Dendritic cell treated with granulocyte-macrophage colony-stimulating factor and Interleukin-4, amounts not matched to agents 40 ng/mL and 50 ng/mL, for 4 days (primary cell): ENCODE measurements around the gene SHH.
"Not testable (repeated sequence)": the region's sequence is repeated elsewhere in the genome, so short reads cannot be mapped to it uniquely, and the experiment has no call there.

Source experiments
- H3K27ac Mint-ChIP-seq: one replicate; pipeline ENCODE4 v1.8.0; 2022; ENCODE audit warnings: mild to moderate bottlenecking, mixed read lengths
- H3K27me3 Mint-ChIP-seq: one replicate; pipeline ENCODE4 v1.8.0; 2022; ENCODE audit warnings: mild to moderate bottlenecking, mixed read lengths
- H3K36me3 Mint-ChIP-seq: one replicate; pipeline ENCODE4 v1.8.0; 2022; ENCODE audit warnings: low read depth, mixed read lengths
- H3K4me1 Mint-ChIP-seq: one replicate; pipeline ENCODE4 v1.8.0; 2022; ENCODE audit warnings: low read depth, mixed read lengths
- H3K4me3 Mint-ChIP-seq: one replicate; pipeline ENCODE4 v1.8.0; 2022; ENCODE audit warnings: mild to moderate bottlenecking, moderate library complexity, mixed read lengths
- H3K9me3 Mint-ChIP-seq: one replicate; pipeline ENCODE4 v1.8.0; 2022; ENCODE audit warnings: mixed read lengths
- intact Hi-C: fragments of 100-400 bp; cut with micrococcal nuclease; formaldehyde crosslinking; loops from one replicate; pipeline ENCODE4 v1.15.0; 2022

Gene SHH

GRCh38 chr7:155820246-155820645, 8.0 kb upstream of the SHH start:
- H3K36me3 Mint-ChIP-seq = no peaks in the 10 kb centered on the region
- H3K4me1 Mint-ChIP-seq = peaks cover 4% of the 10 kb centered on the region
- intact Hi-C loops = no loop called here
- peaks cover 23% of the 10 kb centered on the region for H3K27me3 Mint-ChIP-seq
- no peak overlapping the region for H3K4me3 Mint-ChIP-seq
- H3K27ac Mint-ChIP-seq = no peak overlapping the region
- no peaks in the 10 kb centered on the region for H3K9me3 Mint-ChIP-seq

GRCh38 chr7:155819186-155819585, 6.9 kb upstream of the SHH start:
- intact Hi-C loops = no loop called here
- no peak overlapping the region for H3K4me3 Mint-ChIP-seq
- H3K27ac Mint-ChIP-seq = no peak overlapping the region
- peaks cover 33% of the 10 kb centered on the region for H3K27me3 Mint-ChIP-seq
- H3K9me3 Mint-ChIP-seq = no peaks in the 10 kb centered on the region
- peaks cover 5% of the 10 kb centered on the region for H3K4me1 Mint-ChIP-seq
- no peaks in the 10 kb centered on the region for H3K36me3 Mint-ChIP-seq

GRCh38 chr7:155818820-155819168, 6.5 kb upstream of the SHH start:
- Mint-ChIP-seq H3K27ac (no peak overlapping the region), H3K4me3 (no peak overlapping the region), H3K4me1 (peaks cover 5% of the 10 kb centered on the region), H3K27me3 (peaks cover 37% of the 10 kb centered on the region), H3K36me3 (no peaks in the 10 kb centered on the region), H3K9me3 (no peaks in the 10 kb centered on the region)
- intact Hi-C loops = no loop called here

GRCh38 chr7:155818154-155818819, 6.0 kb upstream of the SHH start:
- peaks cover 5% of the 10 kb centered on the region for H3K4me1 Mint-ChIP-seq
- H3K36me3 Mint-ChIP-seq = no peaks in the 10 kb centered on the region
- H3K27me3 Mint-ChIP-seq = peaks cover 40% of the 10 kb centered on the region
- H3K4me3 Mint-ChIP-seq = no peak overlapping the region
- intact Hi-C loops = no loop called here
- H3K27ac Mint-ChIP-seq = no peak overlapping the region
- no peaks in the 10 kb centered on the region for H3K9me3 Mint-ChIP-seq

- H3K27me3 Mint-ChIP-seq = peaks cover 46% of the 10 kb centered on the region
- H3K4me3 Mint-ChIP-seq, H3K4me1 Mint-ChIP-seq, H3K9me3 Mint-ChIP-seq, H3K36me3 Mint-ChIP-seq, intact Hi-C loops, H3K27ac Mint-ChIP-seq: not testable (repeated sequence)
Observed at GRCh38 chr7:155817515-155817914, 5.3 kb upstream of the SHH start.

- Mint-ChIP-seq H3K4me1 (peaks cover 9% of the 10 kb centered on the region), H3K27me3 (peaks cover 52% of the 10 kb centered on the region), H3K4me3 (no peak overlapping the region), H3K9me3 (no peaks in the 10 kb centered on the region), H3K36me3 (no peaks in the 10 kb centered on the region), H3K27ac (no peak overlapping the region)
- intact Hi-C loops = no loop called here
Observed at GRCh38 chr7:155816996-155817395, 4.7 kb upstream of the SHH start.

- peaks cover 60% of the 10 kb centered on the region for H3K27me3 Mint-ChIP-seq
- H3K4me3 Mint-ChIP-seq = no peak overlapping the region
- no peaks in the 10 kb centered on the region for H3K9me3 Mint-ChIP-seq
- H3K36me3 Mint-ChIP-seq = no peaks in the 10 kb centered on the region
- no peak overlapping the region for H3K27ac Mint-ChIP-seq
- H3K4me1 Mint-ChIP-seq = peaks cover 11% of the 10 kb centered on the region
- intact Hi-C loops = no loop called here
Observed at GRCh38 chr7:155816192-155816508, 3.9 kb upstream of the SHH start.

GRCh38 chr7:155815332-155816191, 3.3 kb upstream of the SHH start:
- H3K4me1 Mint-ChIP-seq = peaks cover 11% of the 10 kb centered on the region
- H3K4me3 Mint-ChIP-seq = no peak overlapping the region
- intact Hi-C loops = no loop called here
- peaks cover 66% of the 10 kb centered on the region for H3K27me3 Mint-ChIP-seq
- H3K27ac Mint-ChIP-seq = no peak overlapping the region
- H3K9me3 Mint-ChIP-seq = no peaks in the 10 kb centered on the region
- no peaks in the 10 kb centered on the region for H3K36me3 Mint-ChIP-seq

GRCh38 chr7:155814316-155815276, 2.3 kb upstream of the SHH start:
- Mint-ChIP-seq H3K4me1 (peaks cover 11% of the 10 kb centered on the region), H3K27me3 (peaks cover 71% of the 10 kb centered on the region), H3K27ac (no peak overlapping the region), H3K36me3 (no peaks in the 10 kb centered on the region), H3K4me3 (no peak overlapping the region), H3K9me3 (no peaks in the 10 kb centered on the region)
- intact Hi-C loops = no loop called here

- intact Hi-C loops = no loop called here
- Mint-ChIP-seq H3K4me1 (peaks cover 19% of the 10 kb centered on the region), H3K27me3 (peaks cover 79% of the 10 kb centered on the region), H3K4me3 (no peak overlapping the region), H3K36me3 (no peaks in the 10 kb centered on the region), H3K27ac (no peak overlapping the region), H3K9me3 (no peaks in the 10 kb centered on the region)
Observed at GRCh38 chr7:155813546-155814315, 1.5 kb upstream of the SHH start.

GRCh38 chr7:155813125-155813524, 862 bp upstream of the SHH start:
- Mint-ChIP-seq H3K9me3 (no peaks in the 10 kb centered on the region), H3K27me3 (peaks cover 85% of the 10 kb centered on the region), H3K36me3 (no peaks in the 10 kb centered on the region), H3K4me1 (peaks cover 22% of the 10 kb centered on the region), H3K4me3 (no peak overlapping the region), H3K27ac (no peak overlapping the region)
- intact Hi-C loops = no loop called here

- Mint-ChIP-seq H3K9me3 (no peaks in the 10 kb centered on the region), H3K36me3 (no peaks in the 10 kb centered on the region), H3K4me1 (peaks cover 31% of the 10 kb centered on the region), H3K4me3 (no peak overlapping the region), H3K27ac (no peak overlapping the region), H3K27me3 (peaks cover 93% of the 10 kb centered on the region)
- intact Hi-C loops = no loop called here
Observed at GRCh38 chr7:155811560-155811894, 736 bp downstream of the SHH start.

GRCh38 chr7:155810770-155811559, 1.3 kb downstream of the SHH start:
- Mint-ChIP-seq H3K36me3 (no peaks in the 10 kb centered on the region), H3K4me1 (peaks cover 31% of the 10 kb centered on the region), H3K9me3 (no peaks in the 10 kb centered on the region), H3K27ac (no peak overlapping the region), H3K4me3 (no peak overlapping the region), H3K27me3 (peaks cover 94% of the 10 kb centered on the region)
- intact Hi-C loops = no loop called here
